Caco-2 (cell line): ENCODE measurements around the gene ASF1A. TPM values are rescaled to one million over a fixed set of nuclear protein-coding genes. Genes with fewer than 3 reads are reported as not detected.
A peak's percentile ranks its signal among the peaks of the same experiment; 100 is the strongest.

Source experiments
- BruUV-seq: library from RNA; stranded (reverse); fragments of 400-500 nt; replicated peaks from 2 replicates; lab custom pipeline; 2021; lab: Mats Ljungman, UMichigan
- CTCF ChIA-PET: fragments of 300-600 bp; sonication (Branson Sonifier 250); formaldehyde crosslinking; loops from one replicate; lab custom pipeline; 2022; ENCODE audit warnings: antibody characterized with exemption; lab: Charles Lee
- POLR2A ChIA-PET: fragments of 300-600 bp; sonication (Branson Sonifier 250); formaldehyde crosslinking; loops from one replicate; lab custom pipeline; 2022; ENCODE audit warnings: antibody characterized with exemption; lab: Charles Lee
- DNase-seq, 2 experiments: peaks; one replicate each; pipeline versions ENCODE4 v3.0.0 to v3.0.0-alpha.2; 2020 to 2022
- H3K27me3 ChIP-seq: replicated peaks from 2 replicates; pipeline ENCODE4 v1.6.0; 2011; ENCODE audit warnings: low read length; ENCODE audit not compliant: control insufficient read depth, insufficient read depth
- H3K36me3 ChIP-seq: 2 replicates; pipeline ENCODE4 v1.5.1; 2011; ENCODE audit warnings: low read length; ENCODE audit not compliant: control insufficient read depth, insufficient read depth
- H3K4me1 ChIP-seq: fragments of 250-450 bp; sonication (Bioruptor Pico); 2 replicates; pipeline ENCODE4 v1.5.1; 2020; ENCODE audit warnings: mild to moderate bottlenecking
- H3K4me3 ChIP-seq: 2 replicates; pipeline ENCODE4 v1.5.1; 2011; ENCODE audit warnings: low read depth, mild to moderate bottlenecking, control low read depth, low read length
- H3K9me3 ChIP-seq: fragments of 250-450 bp; sonication (Bioruptor Pico); 2 replicates; pipeline ENCODE4 v1.5.1; 2020; ENCODE audit warnings: mild to moderate bottlenecking, moderate library complexity
- H3K27ac Mint-ChIP-seq: one replicate; pipeline ENCODE4 v1.8.0; 2022; ENCODE audit warnings: mixed read lengths; ENCODE audit not compliant: unreplicated experiment
- H3K27me3 Mint-ChIP-seq: one replicate; pipeline ENCODE4 v1.8.0; 2022; ENCODE audit warnings: mixed read lengths; ENCODE audit not compliant: insufficient read depth, unreplicated experiment
- H3K36me3 Mint-ChIP-seq: one replicate; pipeline ENCODE4 v1.8.0; 2022; ENCODE audit warnings: mild to moderate bottlenecking, mixed read lengths; ENCODE audit not compliant: insufficient read depth, unreplicated experiment
- H3K4me1 Mint-ChIP-seq: one replicate; pipeline ENCODE4 v1.8.0; 2022; ENCODE audit warnings: low read depth, mixed read lengths; ENCODE audit not compliant: unreplicated experiment
- H3K4me3 Mint-ChIP-seq: one replicate; pipeline ENCODE4 v1.8.0; 2022; ENCODE audit warnings: mild to moderate bottlenecking, moderate library complexity, mixed read lengths; ENCODE audit not compliant: unreplicated experiment
- H3K9me3 Mint-ChIP-seq: one replicate; pipeline ENCODE4 v1.8.0; 2022; ENCODE audit warnings: mixed read lengths; ENCODE audit not compliant: unreplicated experiment
- intact Hi-C: fragments of 100-400 bp; cut with micrococcal nuclease; formaldehyde crosslinking; loops from one replicate; pipeline ENCODE4 v1.10.0; 2022; ENCODE audit not compliant: unreplicated experiment
- total RNA-seq: library from RNA; stranded (reverse); gene quantifications from 2 replicates; pipeline ENCODE4 v1.2.3, GENCODE V29; 2022
- TF ChIP-seq, protein P1 (sequence below), 2 experiments: fragments of 200-600 bp in 1 of 2; IDR thresholded peaks; 1 replicate in 1 of 2; 2 replicates in 1 of 2; pipeline versions ENCODE4 v1.5.1 to v1.8.0; 2011 to 2022; ENCODE audit warnings: antibody characterized with exemption in 1 of 2, control low read depth in 1 of 2, inconsistent platforms in 1 of 2, low read depth in 1 of 2, low read length in 1 of 2, mild to moderate bottlenecking in 1 of 2, moderate library complexity in 1 of 2; ENCODE audit not compliant: insufficient read depth in 1 of 2, severe bottlenecking in 1 of 2, unreplicated experiment in 1 of 2

ASF1A gene
- total RNA-seq, 1 experiment from 2014 or later: 21.9 TPM

DNA sequence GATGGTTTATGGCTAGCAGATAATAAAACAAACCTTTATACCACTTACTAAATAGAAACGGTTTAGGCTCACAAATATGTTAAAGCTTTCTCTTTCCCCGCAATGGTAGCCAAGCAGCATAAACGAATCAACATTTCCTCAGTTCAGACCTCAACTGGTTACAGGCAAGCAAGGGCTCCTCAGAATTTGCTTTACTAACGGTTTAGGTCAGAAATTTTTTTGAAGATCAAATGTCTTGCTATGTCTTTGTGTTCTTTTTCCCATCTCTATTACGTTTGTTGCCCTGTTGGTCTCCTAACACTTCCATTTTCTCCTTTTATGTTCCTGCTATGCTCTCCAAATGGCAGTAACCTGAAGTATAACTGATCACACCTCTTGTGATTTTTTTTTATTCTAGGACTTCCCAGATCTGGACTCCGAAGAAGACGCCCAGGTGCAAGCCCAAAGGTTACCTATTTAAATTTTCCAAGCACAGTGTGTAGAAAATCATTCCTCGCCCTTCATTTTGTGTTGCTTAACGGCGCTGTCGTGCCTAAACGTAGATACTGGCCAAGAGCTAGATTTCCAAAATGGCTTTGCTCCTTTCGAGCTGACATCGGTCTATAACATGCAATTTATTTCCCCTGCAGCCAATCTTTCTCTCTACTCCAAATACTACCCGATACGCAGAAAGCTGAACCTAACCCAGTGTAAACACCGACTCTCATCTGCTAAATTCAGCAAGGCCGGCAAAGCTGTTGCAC lies 717 bp upstream of the ASF1A start:
- Histone ChIP-seq H3K36me3 (no peaks in the 10 kb centered on the region), H3K4me1 (peaks cover 6% of the 10 kb centered on the region; the same call in 1 of the 2 replicates), H3K27me3 (no peaks in the 10 kb centered on the region), H3K9me3 (no peaks in the 10 kb centered on the region), H3K4me3 (peak overlapping the region; percentile 95)
- H3K4me1 Mint-ChIP-seq: no peaks in the 10 kb centered on the region
- TF ChIP-seq, protein P1, sequence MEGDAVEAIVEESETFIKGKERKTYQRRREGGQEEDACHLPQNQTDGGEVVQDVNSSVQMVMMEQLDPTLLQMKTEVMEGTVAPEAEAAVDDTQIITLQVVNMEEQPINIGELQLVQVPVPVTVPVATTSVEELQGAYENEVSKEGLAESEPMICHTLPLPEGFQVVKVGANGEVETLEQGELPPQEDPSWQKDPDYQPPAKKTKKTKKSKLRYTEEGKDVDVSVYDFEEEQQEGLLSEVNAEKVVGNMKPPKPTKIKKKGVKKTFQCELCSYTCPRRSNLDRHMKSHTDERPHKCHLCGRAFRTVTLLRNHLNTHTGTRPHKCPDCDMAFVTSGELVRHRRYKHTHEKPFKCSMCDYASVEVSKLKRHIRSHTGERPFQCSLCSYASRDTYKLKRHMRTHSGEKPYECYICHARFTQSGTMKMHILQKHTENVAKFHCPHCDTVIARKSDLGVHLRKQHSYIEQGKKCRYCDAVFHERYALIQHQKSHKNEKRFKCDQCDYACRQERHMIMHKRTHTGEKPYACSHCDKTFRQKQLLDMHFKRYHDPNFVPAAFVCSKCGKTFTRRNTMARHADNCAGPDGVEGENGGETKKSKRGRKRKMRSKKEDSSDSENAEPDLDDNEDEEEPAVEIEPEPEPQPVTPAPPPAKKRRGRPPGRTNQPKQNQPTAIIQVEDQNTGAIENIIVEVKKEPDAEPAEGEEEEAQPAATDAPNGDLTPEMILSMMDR (IDR thresholded peaks at IDR 0.05; ENCODE audit: insufficient read depth in 1 of 2, low read depth in 1 of 2, low read length in 1 of 2, severe bottlenecking in 1 of 2, unreplicated experiment in 1 of 2): no peak
- H3K9me3 Mint-ChIP-seq: no peaks in the 10 kb centered on the region
- peak in 1 of 2 experiments; percentile 28 for DNase-seq
- ChIA-PET CTCF (interaction anchor here (1.1 kb wide), 2 partner anchors 185 to 217 kb away, joined by 3 to 4 read pairs; no protein-coding TSS in a partner anchor), POLR2A (no interaction called here)
- intact Hi-C loops: no loop called here
- BruUV-seq: TSS peak; percentile 30
- peak overlapping the region; percentile 98 for H3K27ac Mint-ChIP-seq
- H3K4me3 Mint-ChIP-seq: peak overlapping the region; percentile 81
- H3K36me3 Mint-ChIP-seq: peaks cover 14% of the 10 kb centered on the region
- H3K27me3 Mint-ChIP-seq: no peaks in the 10 kb centered on the region

DNA sequence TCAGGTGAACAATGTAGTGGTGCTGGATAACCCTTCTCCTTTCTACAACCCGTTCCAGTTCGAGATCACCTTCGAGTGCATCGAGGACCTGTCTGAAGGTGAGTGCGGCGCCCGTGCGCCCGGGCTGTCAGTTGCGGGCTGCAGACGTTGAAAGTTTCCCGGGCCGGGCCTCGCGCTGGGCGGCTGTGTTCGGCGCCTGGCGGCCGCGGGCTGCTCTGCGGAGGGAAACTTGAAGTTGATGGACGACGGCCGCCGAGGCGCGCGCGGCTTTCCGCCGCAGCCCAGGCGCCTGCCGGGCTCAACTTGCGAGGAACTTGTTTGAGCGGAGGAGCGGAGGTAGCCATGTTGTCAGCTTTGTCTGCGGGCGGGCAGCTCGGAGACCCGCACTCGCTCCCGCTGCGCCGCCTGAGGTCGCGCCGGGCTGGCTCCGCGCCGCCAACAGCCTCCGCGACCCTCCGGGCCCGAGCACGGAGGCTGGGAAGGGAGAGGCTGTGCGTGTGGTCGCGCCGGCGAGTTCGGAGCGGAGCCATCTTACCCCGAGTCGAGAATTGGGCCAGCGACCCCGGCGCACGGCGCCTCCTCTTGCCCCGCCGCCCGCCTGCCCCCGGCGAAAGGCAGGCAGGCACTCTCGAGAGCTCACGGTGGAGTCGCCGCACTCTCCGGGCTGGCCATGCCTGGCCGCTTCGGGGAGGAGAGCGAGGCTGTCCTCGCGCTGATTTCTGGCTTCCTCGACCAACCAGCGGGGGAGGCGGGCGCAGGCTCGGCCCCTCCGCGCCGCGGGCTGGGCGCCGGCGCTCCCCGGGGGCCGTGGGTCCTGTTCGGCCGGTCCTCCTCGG lies 691 bp downstream of the ASF1A start:
- Histone ChIP-seq H3K4me3 (peak overlapping the region; percentile 95), H3K4me1 (peaks cover 6% of the 10 kb centered on the region; the same call in 1 of the 2 replicates), H3K36me3 (no peaks in the 10 kb centered on the region), H3K27me3 (no peaks in the 10 kb centered on the region), H3K9me3 (no peaks in the 10 kb centered on the region)
- no peaks in the 10 kb centered on the region for H3K27me3 Mint-ChIP-seq
- ChIA-PET POLR2A (interaction anchor here (0.5 kb wide), 1 partner anchor 17 kb away, joined by 3 read pairs; no protein-coding TSS in a partner anchor), CTCF (interaction anchor here (0.6 to 1.1 kb wide), 2 partner anchors 216 to 235 kb away, joined by 3 to 4 read pairs; no protein-coding TSS in a partner anchor)
- H3K36me3 Mint-ChIP-seq: peaks cover 26% of the 10 kb centered on the region
- intact Hi-C loops: loop anchor here (2.0 kb wide), 2 partner anchors 40 to 216 kb away; partner anchors contain the start of gene MCM9
- H3K9me3 Mint-ChIP-seq: no peaks in the 10 kb centered on the region
- peak overlapping the region; percentile 81 for H3K4me3 Mint-ChIP-seq
- H3K27ac Mint-ChIP-seq: peak overlapping the region; percentile 98
- peak; percentile 48 to 72 for DNase-seq
- no peaks in the 10 kb centered on the region for H3K4me1 Mint-ChIP-seq
- TF ChIP-seq, protein P1 (IDR thresholded peaks at IDR 0.05; ENCODE audit: insufficient read depth in 1 of 2, low read depth in 1 of 2, low read length in 1 of 2, severe bottlenecking in 1 of 2, unreplicated experiment in 1 of 2): no peak
- BruUV-seq: TSS peak; percentile 55

DNA sequence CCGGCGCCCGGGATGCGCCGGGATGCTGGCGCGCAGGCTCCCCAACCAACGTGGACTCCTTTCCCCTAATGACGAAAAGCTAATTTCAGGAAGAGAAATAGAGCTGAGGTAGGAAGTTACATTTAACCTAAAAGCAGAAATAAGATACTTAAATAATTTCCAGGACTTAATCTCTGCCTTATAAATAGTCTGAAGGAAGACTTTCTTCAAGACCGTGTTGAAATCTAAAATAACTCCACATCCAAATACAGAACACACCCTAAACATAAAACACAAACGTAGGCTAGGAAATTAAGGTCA lies 1.3 kb downstream of the ASF1A start:
- POLR2A ChIA-PET: no interaction called here
- peak overlapping the region; percentile 81 for H3K4me3 Mint-ChIP-seq

More for the DNA sequence above, 1.3 kb downstream of the ASF1A start:
- Mint-ChIP-seq H3K27me3 (no peaks in the 10 kb centered on the region), H3K36me3 (peaks cover 31% of the 10 kb centered on the region), H3K4me1 (no peaks in the 10 kb centered on the region), H3K27ac (peak overlapping the region; percentile 59), H3K9me3 (no peaks in the 10 kb centered on the region)
- BruUV-seq: no TSS peak
- H3K36me3 ChIP-seq: no peaks in the 10 kb centered on the region
- no peaks in the 10 kb centered on the region for H3K27me3 ChIP-seq
- TF ChIP-seq, protein P1 (IDR thresholded peaks at IDR 0.05; ENCODE audit: insufficient read depth in 1 of 2, low read depth in 1 of 2, low read length in 1 of 2, severe bottlenecking in 1 of 2, unreplicated experiment in 1 of 2): no peak
- DNase-seq: no peak
- H3K9me3 ChIP-seq: no peaks in the 10 kb centered on the region
- peak overlapping the region; percentile 95 for H3K4me3 ChIP-seq
- intact Hi-C loops: loop anchor here (2.0 kb wide), 2 partner anchors 40 to 216 kb away; partner anchors contain the start of gene MCM9
- CTCF ChIA-PET: interaction anchor here (0.6 kb wide), 1 partner anchor 234 kb away, joined by 3 read pairs; no protein-coding TSS in a partner anchor
- peaks cover 6% of the 10 kb centered on the region; the same call in 1 of the 2 replicates for H3K4me1 ChIP-seq
